Spleen (tissue), 7 donors: ENCODE data around the gene GRK5.
"Not testable (repeated sequence)": the region's sequence is repeated elsewhere in the genome, so short reads cannot be mapped to it uniquely, and the experiment has no call there.

Experiments used
- CTCF ChIP-seq, 11 experiments: fragments of 200-600 bp in 7 of 11; fragments of 450-650 bp in 4 of 11; sonication (generic) in 4 of 11; IDR thresholded peaks in 8 of 11; conservative IDR thresholded peaks in 3 of 11; 1 replicate in 7 of 11; 2 replicates in 4 of 11; pipeline versions ENCODE4 v1.4.0 to v1.8.0; 2016 to 2021; ENCODE audit warnings: antibody characterized with exemption in 11 of 11, inconsistent platforms in 4 of 11, mild to moderate bottlenecking in 1 of 11
- POLR2A ChIP-seq, 3 donors: fragments of 450-650 bp; IDR thresholded peaks; one replicate each; pipeline ENCODE4 v1.5.1; 2017; ENCODE audit warnings: antibody characterized with exemption in 3 of 3, mild to moderate bottlenecking in 1 of 3
- POLR2AphosphoS5 ChIP-seq, 3 donors: sonication (generic); formaldehyde crosslinking; IDR thresholded peaks; one replicate each; pipeline ENCODE4 v1.5.1; 2017; ENCODE audit warnings: antibody characterized with exemption in 3 of 3
- donor health status: DM: no; HTN: no; CAD: no; lungs with moderate emphysema.
- donor health status: DM: no; HTN: no; CAD: no.
- donor health status: DM: no; HTN: no; CAD: no.

GRCh38 chr10:119463195-119463594 is 255.8 kb downstream of the GRK5 start:
- not testable (repeated sequence) for TF ChIP-seq CTCF (IDR thresholded peaks at IDR 0.05 in 8 of 11, conservative IDR thresholded peaks at IDR 0.05 in 3 of 11); POLR2A (IDR thresholded peaks at IDR 0.05); POLR2AphosphoS5 (IDR thresholded peaks at IDR 0.05)
